ENCODE data around the gene SLC35G2.

DNA sequence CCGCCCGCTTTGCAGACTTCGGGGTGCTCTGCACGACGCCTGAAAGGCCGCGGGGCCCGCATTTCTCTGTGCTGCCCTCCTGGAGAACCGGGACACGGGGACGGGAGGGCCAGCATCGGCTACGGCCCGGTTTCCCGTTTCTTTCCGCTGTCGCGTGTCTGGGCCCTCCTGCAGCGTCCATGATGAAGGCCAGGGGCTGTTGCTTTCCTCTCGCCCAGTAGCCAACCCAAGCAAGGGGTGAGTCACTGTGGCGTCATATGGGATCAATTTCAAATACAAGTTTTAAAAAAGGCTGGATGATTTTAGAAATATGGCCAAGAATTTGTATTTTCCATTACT lies 435 bp downstream of the SLC35G2 start:
- TF ChIP-seq, protein P1, sequence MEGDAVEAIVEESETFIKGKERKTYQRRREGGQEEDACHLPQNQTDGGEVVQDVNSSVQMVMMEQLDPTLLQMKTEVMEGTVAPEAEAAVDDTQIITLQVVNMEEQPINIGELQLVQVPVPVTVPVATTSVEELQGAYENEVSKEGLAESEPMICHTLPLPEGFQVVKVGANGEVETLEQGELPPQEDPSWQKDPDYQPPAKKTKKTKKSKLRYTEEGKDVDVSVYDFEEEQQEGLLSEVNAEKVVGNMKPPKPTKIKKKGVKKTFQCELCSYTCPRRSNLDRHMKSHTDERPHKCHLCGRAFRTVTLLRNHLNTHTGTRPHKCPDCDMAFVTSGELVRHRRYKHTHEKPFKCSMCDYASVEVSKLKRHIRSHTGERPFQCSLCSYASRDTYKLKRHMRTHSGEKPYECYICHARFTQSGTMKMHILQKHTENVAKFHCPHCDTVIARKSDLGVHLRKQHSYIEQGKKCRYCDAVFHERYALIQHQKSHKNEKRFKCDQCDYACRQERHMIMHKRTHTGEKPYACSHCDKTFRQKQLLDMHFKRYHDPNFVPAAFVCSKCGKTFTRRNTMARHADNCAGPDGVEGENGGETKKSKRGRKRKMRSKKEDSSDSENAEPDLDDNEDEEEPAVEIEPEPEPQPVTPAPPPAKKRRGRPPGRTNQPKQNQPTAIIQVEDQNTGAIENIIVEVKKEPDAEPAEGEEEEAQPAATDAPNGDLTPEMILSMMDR (conservative IDR thresholded peaks at IDR 0.05; ENCODE audit: low read depth, low read length) = no peak
- TF ChIP-seq RCOR1 (IDR thresholded peaks at IDR 0.05; ENCODE audit: insufficient replicate concordance, low read length) (no peak), FOS (IDR thresholded peaks at IDR 0.05; ENCODE audit: low read depth, low read length) (peak; percentile 77; the same call in 1 of the 2 replicates), BHLHE40 (IDR thresholded peaks at IDR 0.05; ENCODE audit: low read depth, low read length) (no peak), SMC3 (IDR thresholded peaks at IDR 0.05; ENCODE audit: low read depth, low read length) (no peak)
- TF ChIP-seq, protein P2, sequence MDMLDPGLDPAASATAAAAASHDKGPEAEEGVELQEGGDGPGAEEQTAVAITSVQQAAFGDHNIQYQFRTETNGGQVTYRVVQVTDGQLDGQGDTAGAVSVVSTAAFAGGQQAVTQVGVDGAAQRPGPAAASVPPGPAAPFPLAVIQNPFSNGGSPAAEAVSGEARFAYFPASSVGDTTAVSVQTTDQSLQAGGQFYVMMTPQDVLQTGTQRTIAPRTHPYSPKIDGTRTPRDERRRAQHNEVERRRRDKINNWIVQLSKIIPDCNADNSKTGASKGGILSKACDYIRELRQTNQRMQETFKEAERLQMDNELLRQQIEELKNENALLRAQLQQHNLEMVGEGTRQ (IDR thresholded peaks at IDR 0.05; ENCODE audit: low read depth, low read length) = no peak

All from IMR-90 (cell line).